ENCODE results near the gene MRPL38. TPM values are rescaled to one million over a fixed set of nuclear protein-coding genes. Genes with fewer than 3 reads are reported as not detected.

The MRPL38 gene
- 33.9 and 36.8 TPM in 2 replicates for total RNA-seq

GRCh38 chr17:75904749-75905521 is at the start of gene MRPL38:
Gene MRPL38 (minus strand): TSS chr17:75904884. CDS start chr17:75904875, 9 bp downstream.
- DNase-seq (ENCODE audit: extremely low read depth, low read depth, low spot score), result peak; percentile 48

GRCh38 chr17:75950855-75951554 is 46.3 kb upstream of the MRPL38 start:
- DNase-seq (ENCODE audit: extremely low read depth, low read depth, low spot score), result no peak

- no peak for DNase-seq (ENCODE audit: extremely low read depth, low read depth, low spot score)
Measured at GRCh38 chr17:75950421-75950820, 45.7 kb upstream of the MRPL38 start.

GRCh38 chr17:75945211-75945610 is 40.5 kb upstream of the MRPL38 start:
- DNase-seq (ENCODE audit: extremely low read depth, low read depth, low spot score), result no peak

GRCh38 chr17:75943491-75943890 is 38.8 kb upstream of the MRPL38 start:
- DNase-seq (ENCODE audit: extremely low read depth, low read depth, low spot score), result no peak

- DNase-seq (ENCODE audit: extremely low read depth, low read depth, low spot score), result no peak
Measured at GRCh38 chr17:75942473-75942872, 37.8 kb upstream of the MRPL38 start.

- no peak for DNase-seq (ENCODE audit: extremely low read depth, low read depth, low spot score)
Measured at GRCh38 chr17:75941442-75941819, 36.7 kb upstream of the MRPL38 start.

GRCh38 chr17:75940727-75941441 is 36.2 kb upstream of the MRPL38 start, which contains the start of gene FBF1:
Gene FBF1 (minus strand): TSS chr17:75941042. CDS start chr17:75938149, 2,893 bp downstream.
- DNase-seq (ENCODE audit: extremely low read depth, low read depth, low spot score), result peak; percentile 27

- DNase-seq (ENCODE audit: extremely low read depth, low read depth, low spot score), result no peak
Measured at GRCh38 chr17:75937652-75938051, 33.0 kb upstream of the MRPL38 start.

GRCh38 chr17:75933808-75934207 is 29.1 kb upstream of the MRPL38 start:
- no peak for DNase-seq (ENCODE audit: extremely low read depth, low read depth, low spot score)

GRCh38 chr17:75932852-75933251 is 28.2 kb upstream of the MRPL38 start:
- DNase-seq (ENCODE audit: extremely low read depth, low read depth, low spot score), result no peak

GRCh38 chr17:75931062-75931461 is 26.4 kb upstream of the MRPL38 start:
- DNase-seq (ENCODE audit: extremely low read depth, low read depth, low spot score), result no peak

- no peak for DNase-seq (ENCODE audit: extremely low read depth, low read depth, low spot score)
Measured at GRCh38 chr17:75927286-75927922, 22.7 kb upstream of the MRPL38 start.

- DNase-seq (ENCODE audit: extremely low read depth, low read depth, low spot score), result no peak
Measured at GRCh38 chr17:75926456-75926855, 21.8 kb upstream of the MRPL38 start.

- no peak for DNase-seq (ENCODE audit: extremely low read depth, low read depth, low spot score)
Measured at GRCh38 chr17:75925912-75926311, 21.2 kb upstream of the MRPL38 start.

GRCh38 chr17:75925103-75925502 is 20.4 kb upstream of the MRPL38 start:
- DNase-seq (ENCODE audit: extremely low read depth, low read depth, low spot score), result no peak

GRCh38 chr17:75922963-75923874 is 18.5 kb upstream of the MRPL38 start:
- no peak for DNase-seq (ENCODE audit: extremely low read depth, low read depth, low spot score)

GRCh38 chr17:75922173-75922961 is 17.7 kb upstream of the MRPL38 start:
- DNase-seq (ENCODE audit: extremely low read depth, low read depth, low spot score), result no peak

GRCh38 chr17:75921596-75921995 is 16.9 kb upstream of the MRPL38 start:
- no peak for DNase-seq (ENCODE audit: extremely low read depth, low read depth, low spot score)

Data from glomerular endothelial cell (primary cell).